H1 (cell line): ENCODE measurements around the gene RAB30. TPM values are rescaled to one million over a fixed set of nuclear protein-coding genes. Genes with fewer than 3 reads are reported as not detected.
"Not testable (repeated sequence)": the region's sequence is repeated elsewhere in the genome, so short reads cannot be mapped to it uniquely, and the experiment has no call there.

Source experiments
- CTCF ChIA-PET: fragments of 300-600 bp; sonication (Branson Sonifier 250); formaldehyde crosslinking; loops from one replicate; lab custom pipeline; 2021; ENCODE audit not compliant: partially characterized antibody; lab: Charles Lee
- POLR2A ChIA-PET: fragments of 300-600 bp; sonication (Branson Sonifier 250); formaldehyde crosslinking; loops from one replicate; lab custom pipeline; 2021; ENCODE audit warnings: inconsistent platforms; ENCODE audit not compliant: partially characterized antibody; lab: Charles Lee
- DNase-seq, 2 experiments: peaks; one replicate each; pipeline versions ENCODE4 v3.0.0 to v3.0.0-alpha.2; 2010 to 2022; ENCODE audit warnings: low spot score in 2 of 2, low read depth in 1 of 2, mixed read lengths in 1 of 2
- FAIRE-seq: peaks from 2 replicates; lab custom pipeline; 2011; peaks lifted over from hg19 to GRCh38; lab: Jason Lieb, UNC
- H2AFZ ChIP-seq: 2 replicates; pipeline ENCODE4 v1.8.1; 2012; ENCODE audit warnings: low read length, inconsistent platforms
- H2AK5ac ChIP-seq: 2 replicates; pipeline ENCODE4 v1.6.1; 2013; ENCODE audit warnings: low read depth, low read length
- H2BK120ac ChIP-seq: replicated peaks from 2 replicates; pipeline ENCODE3; 2013; ENCODE audit warnings: low read depth, low read length, inconsistent platforms
- H2BK12ac ChIP-seq: 2 replicates; pipeline ENCODE4 v1.6.1; 2013; ENCODE audit warnings: low read depth, low read length
- H2BK15ac ChIP-seq: 2 replicates; pipeline ENCODE4 v1.6.1; 2013; ENCODE audit warnings: low read length
- H2BK20ac ChIP-seq: 2 replicates; pipeline ENCODE4 v1.6.1; 2013; ENCODE audit warnings: low read length
- H2BK5ac ChIP-seq: 2 replicates; pipeline ENCODE4 v1.6.1; 2013; ENCODE audit warnings: low read depth, low read length
- H3K14ac ChIP-seq: 2 replicates; pipeline ENCODE4 v1.6.1; 2013; ENCODE audit warnings: inconsistent platforms; ENCODE audit not compliant: insufficient read length
- H3K18ac ChIP-seq: 2 replicates; pipeline ENCODE4 v1.6.1; 2013; ENCODE audit warnings: low read length; ENCODE audit errors: extremely low read depth
- H3K23ac ChIP-seq: 2 replicates; pipeline ENCODE4 v1.6.1; 2013; ENCODE audit warnings: inconsistent platforms; ENCODE audit not compliant: insufficient read length
- H3K23me2 ChIP-seq: 2 replicates; pipeline ENCODE4 v1.6.1; 2013; ENCODE audit warnings: low read depth, low read length
- H3K27ac ChIP-seq: 2 replicates; pipeline ENCODE4 v1.6.1; 2011; ENCODE audit warnings: low read depth, low read length, inconsistent platforms
- H3K27me3 ChIP-seq, 4 experiments: replicated peaks in 1 of 4; 1 replicate in 1 of 4; 2 replicates in 3 of 4; pipeline versions ENCODE4 v1.6.1 to v1.8.1; 2011 to 2013; ENCODE audit warnings: low read length in 3 of 4, mild to moderate bottlenecking in 3 of 4, inconsistent platforms in 2 of 4, mixed read lengths in 2 of 4, moderate library complexity in 1 of 4; ENCODE audit not compliant: control insufficient read depth in 3 of 4, insufficient read depth in 3 of 4; ENCODE audit errors: extremely low read depth in 1 of 4
- H3K36me3 ChIP-seq, 4 experiments: 2 replicates each; pipeline versions ENCODE4 v1.6.1 to v1.8.1; 2011 to 2013; ENCODE audit warnings: mild to moderate bottlenecking in 4 of 4, low read length in 3 of 4, moderate library complexity in 2 of 4, control low read depth in 1 of 4, inconsistent platforms in 1 of 4; ENCODE audit not compliant: insufficient read depth in 4 of 4, control insufficient read depth in 2 of 4
- H3K4ac ChIP-seq: replicated peaks from 2 replicates; pipeline ENCODE3; 2013; ENCODE audit warnings: low read length, low read depth, mixed read lengths, inconsistent platforms; ENCODE audit not compliant: insufficient read length
- H3K4me1 ChIP-seq, 4 experiments: replicated peaks in 1 of 4; 1 replicate in 1 of 4; 2 replicates in 3 of 4; pipeline versions ENCODE4 v1.6.1 to v1.8.1; 2011 to 2013; ENCODE audit warnings: low read length in 3 of 4, inconsistent platforms in 2 of 4, mixed read lengths in 1 of 4; ENCODE audit not compliant: insufficient read depth in 4 of 4, control insufficient read depth in 3 of 4
- H3K4me2 ChIP-seq, 2 experiments: 2 replicates each; pipeline versions ENCODE4 v1.6.1 to v1.8.1; 2011 to 2013; ENCODE audit warnings: low read depth in 2 of 2, low read length in 2 of 2, control low read depth in 1 of 2, inconsistent platforms in 1 of 2, mild to moderate bottlenecking in 1 of 2; ENCODE audit not compliant: insufficient read depth in 1 of 2
- H3K4me3 ChIP-seq, 4 experiments: fragments of 200-600, 300-600 bp in 1 of 4; sonication (generic), shearing (Covaris generic), sonication (Bioruptor Twin) in 1 of 4; 2 replicates each; pipeline versions ENCODE4 v1.5.1 to v1.8.1; 2011 to 2016; ENCODE audit warnings: low read length in 4 of 4, low read depth in 3 of 4, control low read depth in 2 of 4, inconsistent platforms in 2 of 4, mild to moderate bottlenecking in 2 of 4, mixed read lengths in 1 of 4, moderate library complexity in 1 of 4; ENCODE audit not compliant: insufficient read depth in 2 of 4; ENCODE audit errors: extremely low read depth in 1 of 4
- H3K56ac ChIP-seq: replicated peaks from 2 replicates; pipeline ENCODE3; 2013; ENCODE audit warnings: low read depth, mild to moderate bottlenecking, mixed read lengths, low read length, inconsistent platforms; ENCODE audit not compliant: insufficient read length
- H3K79me1 ChIP-seq: 2 replicates; pipeline ENCODE4 v1.6.1; 2013; ENCODE audit warnings: low read depth, low read length, control low read depth
- H3K79me2 ChIP-seq, 2 experiments: 2 replicates each; pipeline versions ENCODE4 v1.6.1 to v1.8.1; 2012 to 2013; ENCODE audit warnings: low read length in 2 of 2, mild to moderate bottlenecking in 2 of 2, inconsistent platforms in 1 of 2; ENCODE audit not compliant: insufficient read depth in 2 of 2, control insufficient read depth in 1 of 2
- H3K9ac ChIP-seq, 4 experiments: replicated peaks in 1 of 4; 1 replicate in 1 of 4; 2 replicates in 3 of 4; pipeline versions ENCODE4 v1.6.1 to v1.8.1; 2011 to 2013; ENCODE audit warnings: low read depth in 3 of 4, low read length in 3 of 4, control low read depth in 2 of 4, mild to moderate bottlenecking in 2 of 4, moderate library complexity in 2 of 4, inconsistent platforms in 1 of 4; ENCODE audit errors: extremely low read depth in 1 of 4
- H3K9me3 ChIP-seq, 2 experiments: 2 replicates each; pipeline versions ENCODE4 v1.6.1 to v1.8.1; 2012 to 2013; ENCODE audit warnings: mild to moderate bottlenecking in 2 of 2, moderate library complexity in 2 of 2, control low read depth in 1 of 2, inconsistent platforms in 1 of 2, low read depth in 1 of 2, low read length in 1 of 2, mixed read lengths in 1 of 2; ENCODE audit not compliant: insufficient read depth in 2 of 2
- H4K20me1 ChIP-seq, 2 experiments: replicated peaks in 1 of 2; 2 replicates each; pipeline versions ENCODE3 to v1.8.1; 2011 to 2013; ENCODE audit warnings: inconsistent platforms in 2 of 2, low read length in 2 of 2, mild to moderate bottlenecking in 1 of 2; ENCODE audit not compliant: insufficient read depth in 2 of 2, control insufficient read depth in 1 of 2
- H4K5ac ChIP-seq: 2 replicates; pipeline ENCODE4 v1.6.1; 2013; ENCODE audit warnings: low read length, low read depth, mixed read lengths, inconsistent platforms; ENCODE audit not compliant: insufficient read length
- H4K8ac ChIP-seq: 2 replicates; pipeline ENCODE4 v1.8.0; 2013; ENCODE audit warnings: mild to moderate bottlenecking, moderate library complexity, low read length, inconsistent platforms; ENCODE audit not compliant: insufficient read depth; ENCODE audit errors: extremely low read depth
- H4K91ac ChIP-seq: replicated peaks from 2 replicates; pipeline ENCODE3; 2013; ENCODE audit warnings: low read length, mixed read lengths, inconsistent platforms; ENCODE audit not compliant: insufficient read length
- polyA plus RNA-seq, 7 experiments: library from polyadenylated mRNA; depleted of rRNA in 3 of 7; stranded (reverse) in 5 of 7; unstranded in 2 of 7; fragments of >200 nt in 5 of 7; fragments of 200-250 nt in 2 of 7; gene quantifications; 1 replicate in 5 of 7; 2 replicates in 1 of 7; 4 replicates in 1 of 7; pipeline versions ENCODE4 v1.2.1 to v1.2.3, GENCODE V29; 2011 to 2013; ENCODE audit warnings: missing spikeins in 2 of 7, mixed read lengths in 2 of 7
- total RNA-seq: library from RNA; stranded (reverse); fragmentation: NEBNext Ultra II Directional; extraction: Animal tissue kit (Norgen Biotek cat#: 25700); gene quantifications from 2 replicates; pipeline ENCODE4 v1.2.1, GENCODE V29; 2021

RAB30 gene
- total and polyA plus RNA-seq, 2 of the 8 experiments (the other 6 are each of a cell fraction or from before 2014, with no cell fraction given) = 1.6 to 11.7 TPM

DNA sequence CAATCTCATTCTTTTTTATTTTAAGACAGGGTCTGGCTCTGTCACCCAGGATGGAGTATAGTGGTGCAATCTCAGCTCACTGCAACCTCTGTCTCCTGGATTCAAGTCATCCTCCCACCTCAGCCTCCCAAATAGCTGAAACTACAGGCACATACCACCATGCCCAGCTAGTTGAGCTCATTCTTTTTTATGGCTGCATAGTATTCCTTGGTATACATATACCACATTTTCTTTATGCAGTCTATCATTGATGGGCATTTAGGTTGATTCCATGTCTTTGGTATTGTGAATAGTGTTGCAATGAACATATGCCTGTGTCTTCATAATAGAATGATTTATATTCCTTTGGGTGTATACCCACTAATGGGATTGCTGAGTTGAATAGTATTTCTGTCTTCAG lies 109.7 kb downstream of the RAB30 start:
- not testable (repeated sequence) for H3K27me3 ChIP-seq

More for the DNA sequence above, 109.7 kb downstream of the RAB30 start:
- H4K8ac ChIP-seq, H3K23me2 ChIP-seq, H3K79me1 ChIP-seq, H4K91ac ChIP-seq, H3K23ac ChIP-seq, FAIRE-seq, H2BK20ac ChIP-seq, DNase-seq, H3K4me1 ChIP-seq, H3K56ac ChIP-seq, H4K20me1 ChIP-seq, H2BK15ac ChIP-seq, H3K9me3 ChIP-seq, H2BK5ac ChIP-seq, H3K9ac ChIP-seq, H4K5ac ChIP-seq, H3K14ac ChIP-seq, H3K4ac ChIP-seq, H3K18ac ChIP-seq, H3K27ac ChIP-seq, H3K79me2 ChIP-seq, H2AFZ ChIP-seq, H2BK120ac ChIP-seq, POLR2A ChIA-PET, H3K36me3 ChIP-seq, H3K4me3 ChIP-seq, H2BK12ac ChIP-seq, H3K4me2 ChIP-seq, H2AK5ac ChIP-seq: not testable (repeated sequence)
- CTCF ChIA-PET = interaction anchor here (1.3 to 1.5 kb wide), 2 partner anchors 8 to 124 kb away, joined by 3 read pairs; no protein-coding TSS in a partner anchor
